GM18868 (cell line): ENCODE measurements around the gene FBH1.

ENCODE experiments used
- ATAC-seq: cut with Tn5 transposase; IDR thresholded peaks from one replicate; pipeline ENCODE4 v1.9.1; 2021; ENCODE audit warnings: mild to moderate bottlenecking, moderate library complexity; ENCODE audit not compliant: unreplicated experiment

FBH1 gene

DNA sequence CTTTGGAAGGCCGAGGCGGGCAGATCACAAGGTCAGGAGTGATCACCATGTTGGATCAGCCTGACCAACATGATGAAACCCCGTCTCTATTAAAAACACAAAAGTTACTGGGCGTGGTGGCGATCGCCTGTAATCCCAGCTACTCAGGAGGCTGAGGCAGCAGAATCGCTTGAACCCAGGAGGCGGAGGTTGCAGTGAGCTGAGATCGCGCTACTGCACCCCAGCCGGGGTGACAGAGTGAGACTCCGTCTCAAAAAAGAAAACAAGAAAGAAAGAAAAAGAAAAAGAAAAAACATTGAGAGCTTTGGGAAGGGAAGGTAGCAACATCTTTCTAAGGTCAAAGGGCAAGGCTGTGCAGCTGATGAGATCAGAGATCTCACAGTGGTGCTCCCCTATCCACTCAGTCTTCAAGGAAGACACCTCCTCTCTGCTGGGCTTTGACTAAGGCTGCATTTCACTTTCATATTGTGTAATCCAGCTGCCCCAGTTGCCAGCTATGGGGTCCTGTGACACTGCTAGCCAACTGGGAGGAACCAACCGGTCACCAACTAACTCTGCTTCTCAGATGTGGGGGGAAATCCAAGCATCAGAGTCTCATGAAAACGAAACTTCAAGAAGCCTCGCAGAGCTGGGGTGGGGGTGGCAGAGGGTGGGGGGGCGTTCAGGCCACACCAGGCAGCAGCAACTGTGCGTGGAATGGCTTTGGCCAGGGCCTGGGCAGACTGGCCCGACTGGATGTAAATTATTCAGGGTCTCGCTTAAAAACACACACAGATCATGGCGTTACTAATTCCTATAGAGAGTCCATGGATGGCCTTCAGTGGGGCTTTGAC, 85.8 kb downstream of the FBH1 start:
- ATAC-seq = peak; percentile 77

DNA sequence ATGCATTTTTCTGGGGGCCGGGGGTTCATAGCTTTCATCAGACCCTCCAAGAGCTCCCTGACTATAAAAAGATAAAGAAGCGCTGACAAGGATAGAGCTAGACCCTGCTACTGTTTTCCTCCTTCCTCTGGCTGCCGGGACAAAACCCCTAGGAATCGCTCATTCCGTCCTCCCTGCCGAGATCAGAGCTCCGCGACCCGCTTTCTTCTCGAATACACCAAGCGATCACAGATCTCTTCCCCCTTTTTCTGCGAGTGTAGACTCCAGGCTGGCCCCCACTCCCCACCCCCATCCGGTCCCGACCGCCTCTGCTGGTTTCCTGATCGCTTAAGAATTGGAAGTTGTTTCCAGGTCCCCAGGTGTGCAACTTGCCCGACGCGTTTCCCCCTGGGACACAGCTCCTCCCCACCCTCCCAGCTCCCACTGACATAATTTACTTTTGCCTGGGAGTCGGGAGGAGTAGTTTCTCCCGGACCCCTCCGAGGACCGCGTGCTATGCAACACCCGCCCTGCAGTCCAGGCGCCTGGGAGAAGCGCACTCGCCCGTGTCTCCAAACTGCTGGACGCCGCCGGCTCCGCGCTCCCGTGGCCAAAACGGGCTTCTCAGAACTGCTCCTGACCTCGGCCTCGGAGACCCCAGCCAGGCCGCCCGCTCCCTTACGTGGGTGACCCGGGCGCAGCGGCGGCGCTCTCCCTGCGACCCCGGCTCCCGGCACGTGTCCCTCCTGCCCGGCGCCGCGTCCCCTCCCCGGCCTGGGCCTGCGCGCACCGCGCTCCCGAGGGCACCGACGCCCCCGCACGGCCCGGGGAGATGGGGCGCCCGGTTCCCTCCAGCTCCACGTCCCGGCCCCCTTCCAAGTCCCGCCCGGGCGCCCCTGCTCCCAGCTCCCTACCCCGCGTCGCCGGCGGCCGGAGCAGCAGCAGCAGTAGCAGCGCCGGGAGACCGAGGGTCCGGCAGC, 86.7 kb downstream of the FBH1 start:
- peak; percentile 10 for ATAC-seq

DNA sequence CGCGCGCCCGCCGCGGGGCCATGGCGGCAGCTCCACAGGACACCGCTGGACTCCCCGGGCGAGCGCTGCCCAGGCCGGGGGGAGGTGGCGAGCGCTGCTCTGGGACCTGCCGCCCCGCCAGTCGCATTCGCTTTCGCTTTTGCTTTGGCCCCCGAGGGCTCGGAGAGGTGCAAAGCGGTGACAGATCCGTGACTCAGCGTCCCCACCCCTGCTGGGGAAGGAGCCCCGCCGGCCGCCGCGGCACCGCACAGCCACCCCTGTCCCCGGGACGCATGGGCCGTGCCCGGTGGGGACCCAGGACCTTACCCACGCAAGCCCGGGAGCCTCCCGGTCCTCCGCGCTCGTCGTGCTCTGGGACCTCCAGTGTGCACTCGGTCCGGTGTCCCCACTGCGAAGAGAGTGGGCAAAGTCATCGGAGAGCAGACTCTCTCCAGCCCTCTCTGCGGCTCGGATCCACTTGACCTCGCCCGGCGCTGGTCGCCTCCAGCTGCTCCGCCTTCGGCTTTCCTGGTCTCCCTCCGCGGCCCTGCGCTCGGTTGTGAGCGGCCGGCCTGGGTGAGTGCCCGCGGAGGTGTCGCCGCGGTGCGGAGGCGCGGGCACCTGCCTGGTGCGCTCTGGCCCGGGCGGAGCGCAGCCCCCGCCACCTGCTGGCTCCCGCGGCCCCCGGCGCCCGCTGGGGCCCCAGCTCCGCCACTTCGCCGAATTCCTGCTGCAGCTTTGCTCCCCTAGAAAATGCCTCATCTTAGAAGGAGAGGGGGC, 87.6 kb downstream of the FBH1 start, which contains the start of gene IL15RA:
IL15RA (minus strand) TSS at position 73 of the 759 bp plus-strand sequence; CDS start at position 22, 51 bp downstream.
- ATAC-seq = peak; percentile 58

DNA sequence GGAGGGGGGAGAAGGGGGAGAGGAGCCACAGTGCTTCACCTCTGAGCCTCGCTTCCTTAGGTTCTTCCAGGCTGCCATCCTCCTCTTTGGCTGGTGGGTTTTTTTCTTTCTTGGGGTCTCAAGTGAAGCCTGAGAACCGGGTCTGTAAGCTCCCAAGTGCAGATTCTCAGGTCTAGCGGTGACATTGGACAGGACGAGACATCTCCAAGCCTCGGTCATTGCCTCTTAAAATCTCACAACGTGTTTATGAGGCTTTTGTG, 88.1 kb downstream of the FBH1 start:
- ATAC-seq = no peak

DNA sequence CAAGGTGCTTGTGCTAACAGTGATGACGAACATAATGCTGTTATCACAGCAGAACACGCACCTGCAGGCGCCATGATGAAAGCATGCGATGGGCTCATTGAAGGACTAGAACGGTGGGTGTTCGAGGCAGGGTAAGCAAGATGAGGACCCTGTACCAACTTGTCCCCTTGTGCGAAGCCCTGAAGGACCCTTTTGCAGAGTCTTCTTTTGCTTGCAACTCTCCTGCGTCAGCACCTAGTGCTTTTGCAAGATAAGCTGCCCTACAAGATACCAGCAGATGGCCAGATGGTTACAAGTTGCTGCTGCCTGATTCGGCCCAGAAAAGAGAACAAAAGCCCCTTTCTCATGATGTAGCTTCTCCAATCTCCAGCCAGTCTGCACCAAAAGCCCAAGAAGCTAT, 91.5 kb downstream of the FBH1 start:
- ATAC-seq = no peak

DNA sequence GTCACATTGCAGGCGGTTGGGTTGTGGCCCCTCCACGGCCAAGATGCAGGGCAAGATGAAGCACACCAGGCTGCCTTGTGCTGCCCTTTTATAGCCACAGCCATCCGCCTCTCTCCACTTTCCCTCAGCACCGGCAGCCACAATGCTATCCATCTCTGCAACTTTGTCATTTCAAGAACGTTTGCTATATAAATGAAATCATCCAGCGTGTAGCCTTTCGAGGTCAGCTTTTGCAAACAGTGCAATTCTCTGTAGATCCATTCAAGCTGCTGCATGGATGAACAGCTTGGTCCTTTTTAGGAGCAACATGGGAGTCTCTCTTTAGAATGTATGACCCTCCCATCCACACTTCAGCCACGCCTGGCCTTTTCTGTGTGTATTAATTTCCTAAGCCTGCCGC, 93.7 kb downstream of the FBH1 start:
- no peak for ATAC-seq

DNA sequence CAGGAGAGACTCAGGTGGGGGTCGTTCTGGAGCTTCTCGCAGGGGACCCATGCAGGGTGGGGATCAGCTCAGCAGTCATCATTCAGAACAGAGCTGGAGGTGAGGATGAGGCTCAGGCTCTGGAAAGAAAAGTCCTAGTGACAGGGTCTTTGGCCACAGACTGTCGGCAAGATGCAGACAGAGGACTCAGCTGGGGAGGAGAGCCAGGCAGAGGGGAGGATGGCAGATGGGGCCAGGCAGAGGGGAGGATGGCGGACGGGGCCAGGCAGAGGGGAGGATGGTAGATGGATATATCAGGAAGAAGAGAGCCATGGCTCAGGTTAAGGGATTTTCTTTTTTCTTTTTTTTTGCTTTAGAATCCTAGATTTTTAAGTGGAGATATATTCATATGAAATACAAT, 95.0 kb downstream of the FBH1 start:
- no peak for ATAC-seq
